GM21529 (cell line): ENCODE data around the gene PRPH.

ENCODE experiments used
- ATAC-seq: cut with Tn5 transposase; IDR thresholded peaks from one replicate; pipeline ENCODE4 v1.9.1; 2021; ENCODE audit not compliant: unreplicated experiment

The PRPH gene

DNA sequence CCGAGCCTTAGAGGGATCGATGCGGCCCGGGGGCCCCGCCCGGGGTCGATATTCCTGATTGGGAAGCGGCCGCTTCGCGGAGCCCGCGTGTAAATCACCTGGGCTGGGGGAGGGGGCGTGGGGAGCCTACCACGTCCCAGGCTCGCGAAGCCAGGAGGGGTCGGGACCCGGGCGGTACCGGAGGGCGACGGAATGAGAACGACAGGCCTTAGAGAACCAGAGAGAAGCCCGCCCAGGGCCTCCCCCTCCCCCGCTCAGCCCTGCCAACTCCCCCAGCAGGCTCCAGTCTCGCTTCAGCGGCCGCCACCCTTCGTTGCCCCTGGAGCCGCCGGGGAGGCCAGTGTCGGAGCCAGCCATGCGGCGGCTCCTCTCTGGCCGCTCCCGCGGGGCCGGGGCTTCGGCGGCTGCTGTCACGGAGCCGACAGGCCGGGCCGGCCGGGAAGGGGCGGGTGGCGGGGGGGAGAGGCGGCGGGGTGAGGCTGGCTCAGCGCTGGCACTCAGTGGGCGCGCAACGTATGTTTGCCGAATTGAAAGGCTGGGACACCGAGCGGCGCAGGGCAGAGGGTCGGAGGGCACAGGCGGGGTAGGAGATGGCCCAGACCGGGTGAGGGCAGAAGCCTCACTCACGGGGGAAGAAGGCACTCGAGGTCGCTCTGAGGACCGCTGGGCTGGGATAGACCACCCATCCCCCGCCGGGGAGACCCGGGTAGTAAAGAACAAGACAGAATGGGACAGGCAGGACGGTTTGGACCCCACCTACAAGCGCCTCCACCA, 50.3 kb downstream of the PRPH start:
- ATAC-seq, result no peak

DNA sequence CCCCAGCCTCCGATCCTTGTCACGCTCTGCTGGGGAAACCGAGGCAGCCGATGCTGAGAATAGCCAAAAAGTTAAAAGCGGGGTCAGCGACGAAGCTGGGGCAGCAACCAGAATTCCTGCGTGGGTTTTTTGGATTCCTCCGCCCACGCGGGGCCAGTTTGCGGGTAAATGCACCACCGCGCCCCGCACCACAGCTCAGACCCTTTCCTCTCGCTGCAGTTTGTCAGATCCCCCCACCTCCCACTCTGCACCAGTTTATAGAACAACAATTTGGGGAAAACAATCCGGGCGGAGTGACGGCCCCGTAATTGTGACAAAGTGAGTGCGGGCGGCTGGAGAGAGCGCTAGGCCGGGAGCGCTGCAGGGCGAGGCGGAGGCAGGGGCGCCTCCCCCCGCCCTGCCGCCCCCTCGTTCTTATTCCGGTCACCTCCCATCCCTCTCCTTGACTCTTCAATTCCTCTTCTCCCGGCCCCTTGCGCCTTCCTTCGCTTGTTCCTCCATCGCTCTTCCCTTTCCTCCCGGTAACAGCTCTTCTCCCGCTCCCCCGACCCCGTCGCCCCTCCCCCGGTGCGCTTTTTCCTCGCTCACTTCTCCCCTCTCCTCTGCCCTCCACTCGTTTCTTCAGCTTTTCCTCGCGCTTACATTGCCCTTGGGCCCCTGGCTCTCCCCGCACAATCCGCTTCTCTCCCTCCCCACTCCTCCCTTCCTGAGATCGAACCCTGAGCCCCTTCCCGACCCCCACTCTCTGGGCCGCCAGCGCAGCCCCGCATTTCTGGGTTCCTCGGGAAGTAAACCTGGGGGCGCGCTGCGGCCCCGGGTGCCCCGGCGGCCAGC, 51.1 kb downstream of the PRPH start:
- no peak for ATAC-seq

DNA sequence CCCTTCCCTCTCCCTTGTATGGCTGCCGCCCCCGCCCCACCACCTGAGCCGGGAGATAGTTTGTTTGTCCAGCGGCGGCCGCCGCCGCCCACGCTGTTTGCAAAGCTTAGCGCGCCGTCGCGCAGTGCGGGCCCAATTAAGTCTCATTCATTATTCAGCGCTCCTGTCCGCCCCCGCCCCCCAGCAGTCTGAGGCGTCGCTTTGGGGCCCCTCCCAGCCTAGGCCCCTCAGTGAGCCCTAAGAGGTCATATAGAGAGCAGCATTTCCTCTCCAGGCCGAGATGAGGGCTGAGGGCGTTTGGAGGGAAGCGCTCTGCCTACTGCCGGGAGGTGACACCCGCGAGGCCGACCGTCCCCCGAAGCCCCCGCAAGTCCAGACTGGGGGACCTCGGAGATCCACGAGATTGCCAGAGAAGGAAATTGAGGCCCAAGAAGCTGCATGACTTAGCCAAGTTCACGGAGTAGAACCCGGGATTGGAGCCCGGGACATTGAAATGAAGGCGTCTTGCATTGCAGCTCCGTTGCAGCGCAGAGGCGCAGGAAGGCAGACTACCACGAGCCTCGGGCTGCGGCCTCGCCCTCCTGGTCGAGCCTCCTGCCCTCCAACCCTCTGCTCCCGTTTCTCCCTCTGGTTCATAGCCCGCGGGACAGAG, 51.8 kb downstream of the PRPH start, which contains the start of gene DNAJC22:
Gene DNAJC22, plus strand, starts transcription at position 230 of the 652 bp plus-strand sequence. CDS start 1,985 bp downstream, outside the sequence.
- ATAC-seq, result no peak

DNA sequence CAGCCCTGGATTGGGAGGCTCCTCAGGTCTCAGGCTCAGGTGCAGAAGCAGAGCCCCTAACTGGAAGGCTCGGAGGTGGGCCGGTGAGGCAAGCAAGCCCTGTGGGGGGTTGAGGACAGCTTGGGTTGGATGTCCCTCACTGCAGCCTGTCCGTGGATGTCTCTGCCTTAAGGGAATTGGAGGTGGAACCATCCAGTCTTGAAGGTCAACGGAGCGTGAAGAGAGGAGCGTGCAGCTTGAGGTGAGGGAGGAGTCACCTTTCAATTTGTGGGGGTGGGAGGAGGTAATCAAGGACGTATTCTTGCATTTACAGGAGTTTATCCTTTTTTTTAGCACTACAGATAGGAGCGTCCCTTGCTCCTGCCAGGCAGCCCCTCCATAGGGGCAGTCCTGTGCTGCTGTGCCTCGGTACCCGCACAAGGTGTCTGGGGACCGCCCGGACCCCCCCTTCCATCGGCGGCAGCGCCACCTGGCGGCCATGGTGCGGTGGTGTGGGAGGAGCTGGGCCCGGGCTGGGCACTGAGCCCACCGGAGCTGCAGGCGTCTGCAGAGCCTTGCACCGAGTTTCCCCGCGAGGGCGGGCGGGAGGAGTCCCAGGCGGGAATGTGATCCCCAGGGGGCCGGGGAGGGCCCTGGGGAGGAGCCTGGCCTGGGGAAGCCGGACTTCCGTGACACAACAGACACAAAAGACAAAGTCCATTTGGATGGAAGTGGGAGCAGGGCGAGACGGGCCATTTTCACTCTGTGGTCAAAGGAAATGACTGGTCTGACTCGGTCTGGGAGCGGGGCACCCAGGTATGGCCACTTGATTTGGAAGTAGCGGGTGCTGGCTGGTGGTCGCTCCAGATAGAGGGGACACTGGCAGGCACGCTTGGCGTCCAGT, 52.6 kb downstream of the PRPH start:
- peak; percentile 57 for ATAC-seq
